ENCODE measurements around the gene SLC2A5. TPM values are rescaled to one million over a fixed set of nuclear protein-coding genes. Genes with fewer than 3 reads are reported as not detected.

The SLC2A5 gene
- total and polyA plus RNA-seq, 5 experiments from 2014 or later = 0.49 to 0.55 TPM; not detected in 3

DNA sequence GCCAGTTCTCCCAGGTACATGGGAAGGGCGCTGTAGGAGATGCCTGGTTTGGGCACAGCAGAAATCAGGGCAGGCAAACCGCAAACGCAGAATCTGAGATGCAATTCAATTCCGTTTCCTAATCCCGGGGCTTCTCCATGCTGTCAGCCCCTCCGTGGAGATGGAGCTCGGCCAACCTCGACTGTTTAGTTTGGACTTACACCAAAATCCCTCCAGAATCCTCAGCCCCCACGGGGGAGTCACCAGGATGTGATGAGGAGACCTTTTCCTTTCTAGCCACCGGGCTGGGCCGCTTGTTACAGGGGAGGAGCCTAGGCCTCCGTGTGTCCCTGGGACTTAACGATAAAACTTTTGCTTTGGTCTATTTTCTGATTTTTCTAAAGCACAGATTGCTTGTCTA lies 51.1 kb downstream of the SLC2A5 start:
- no peaks in the 10 kb centered on the region for H3K36me3 Mint-ChIP-seq
- DNase-seq (no peak), ATAC-seq (no peak)
- no peaks in the 10 kb centered on the region for H3K9me3 Mint-ChIP-seq
- no peak overlapping the region for H3K27ac Mint-ChIP-seq
- no peak overlapping the region for H3K4me3 Mint-ChIP-seq
- H3K27me3 Mint-ChIP-seq = peaks cover 0 to 8% (median 4%) of the 10 kb centered on the region in 5 donors
- POLR2A ChIA-PET = no interaction called here
- H3K4me1 Mint-ChIP-seq = peaks cover 2 to 10% (median 6%) of the 10 kb centered on the region in 4 donors

- POLR2A ChIA-PET = interaction anchor here (0.7 kb wide), 2 partner anchors 150 to 216 kb away, joined by 3 read pairs; no protein-coding TSS in a partner anchor
- Mint-ChIP-seq H3K4me1 (peaks cover 2 to 16% (median 6%) of the 10 kb centered on the region in 4 donors), H3K27ac (peak overlapping the region in 1 of 10 donors; percentile 75), H3K4me3 (no peak overlapping the region), H3K36me3 (no peaks in the 10 kb centered on the region), H3K9me3 (no peaks in the 10 kb centered on the region), H3K27me3 (peaks cover 0 to 8% (median 4%) of the 10 kb centered on the region in 5 donors)
- ATAC-seq (no peak), DNase-seq (no peak)
Observed at GRCh38 chr1:9016455-9016854, 53.0 kb downstream of the SLC2A5 start.

DNA sequence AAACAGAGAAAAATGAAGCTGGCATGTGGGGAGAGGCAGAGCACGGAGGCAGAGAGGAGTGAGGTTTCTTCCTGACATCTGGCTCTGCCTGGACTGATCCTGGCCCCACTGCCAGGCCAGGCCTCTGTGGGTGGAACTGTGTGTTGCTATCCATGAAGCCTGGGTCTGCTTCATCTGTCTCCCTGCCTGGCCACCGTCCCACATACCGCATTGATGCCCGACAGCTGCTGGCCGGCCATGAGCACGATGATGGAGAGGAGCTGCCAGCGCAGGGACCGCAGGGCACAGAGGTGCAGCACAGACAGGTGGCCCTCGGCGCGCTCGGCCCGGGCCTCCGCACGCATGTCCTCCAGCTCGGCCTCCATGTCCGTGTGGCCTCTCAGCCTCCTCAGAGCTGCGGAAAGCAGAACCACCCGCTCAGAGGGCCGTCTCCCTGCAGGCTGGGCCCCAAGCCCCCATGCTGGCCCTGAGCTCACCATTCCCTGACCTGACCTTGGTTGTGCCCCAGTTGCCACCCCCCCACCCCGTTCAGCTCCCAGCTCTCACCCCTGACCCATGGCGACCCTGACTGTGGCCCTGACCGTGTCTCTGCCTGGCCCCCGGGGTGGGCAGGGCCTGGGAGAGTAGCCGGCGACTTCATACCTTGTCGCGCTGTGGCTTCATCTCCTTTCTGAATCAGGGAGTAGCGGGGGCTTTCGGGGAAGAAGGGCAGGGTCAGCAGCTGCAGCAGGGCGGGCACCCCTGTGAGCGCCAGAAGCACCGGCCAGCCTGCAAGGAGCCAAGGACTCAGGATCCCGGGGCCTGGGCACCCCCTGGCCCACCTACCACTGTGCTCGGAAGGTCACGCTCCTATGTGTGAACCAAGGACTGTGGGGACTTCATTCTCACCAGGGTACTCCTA lies 54.7 kb downstream of the SLC2A5 start:
- Mint-ChIP-seq H3K4me3 (no peak overlapping the region), H3K27ac (no peak overlapping the region), H3K4me1 (peaks cover 6 to 28% (median 10%) of the 10 kb centered on the region in 4 donors), H3K27me3 (peaks cover 0 to 7% (median 2%) of the 10 kb centered on the region in 5 donors), H3K9me3 (no peaks in the 10 kb centered on the region), H3K36me3 (no peaks in the 10 kb centered on the region)
- POLR2A ChIA-PET = interaction anchor here (0.5 kb wide), 1 partner anchor 98 kb away, joined by 12 read pairs; no protein-coding TSS in a partner anchor
- ATAC-seq (no peak), DNase-seq (no peak)

- Mint-ChIP-seq H3K4me1 (peaks cover 6 to 30% (median 8%) of the 10 kb centered on the region in 4 donors), H3K4me3 (no peak overlapping the region), H3K27me3 (peaks cover 0 to 7% (median 2%) of the 10 kb centered on the region in 5 donors), H3K27ac (no peak overlapping the region), H3K9me3 (no peaks in the 10 kb centered on the region), H3K36me3 (no peaks in the 10 kb centered on the region)
- no peak for DNase-seq
- no peak for ATAC-seq
- POLR2A ChIA-PET = no interaction called here
Observed at GRCh38 chr1:9013819-9014218, 55.6 kb downstream of the SLC2A5 start.

- POLR2A ChIA-PET = interaction anchor here (1.1 kb wide), 1 partner anchor 132 kb away, joined by 3 read pairs; the partner anchor contains the start of gene ENO1
- Mint-ChIP-seq H3K36me3 (no peaks in the 10 kb centered on the region), H3K27ac (peak overlapping the region in 1 of 10 donors; percentile 73), H3K9me3 (no peaks in the 10 kb centered on the region), H3K4me1 (peaks cover 6 to 37% (median 8%) of the 10 kb centered on the region in 4 donors), H3K4me3 (no peak overlapping the region), H3K27me3 (peaks cover 0 to 5% (median 0%) of the 10 kb centered on the region in 5 donors)
- ATAC-seq (no peak), DNase-seq (no peak)
Observed at GRCh38 chr1:9010781-9011323, 58.6 kb downstream of the SLC2A5 start.

GRCh38 chr1:9009438-9010370 lies 59.7 kb downstream of the SLC2A5 start:
- Mint-ChIP-seq H3K4me3 (no peak overlapping the region), H3K27ac (no peak overlapping the region), H3K4me1 (peaks cover 6 to 35% (median 15%) of the 10 kb centered on the region in 4 donors), H3K9me3 (no peaks in the 10 kb centered on the region), H3K27me3 (peaks cover 0 to 5% (median 0%) of the 10 kb centered on the region in 5 donors), H3K36me3 (no peaks in the 10 kb centered on the region)
- peak in 1 of 2 donors; percentile 50 for ATAC-seq
- DNase-seq = peak in 4 of 10 donors; percentile 7 to 26 (median 20)
- POLR2A ChIA-PET = interaction anchor here (0.6 kb wide), 1 partner anchor 46 kb away, joined by 3 read pairs; no protein-coding TSS in a partner anchor

- ATAC-seq (no peak), DNase-seq (no peak)
- Mint-ChIP-seq H3K27me3 (peaks cover 0 to 2% (median 0%) of the 10 kb centered on the region in 5 donors), H3K27ac (peak overlapping the region in 1 of 10 donors; percentile 37), H3K4me1 (peaks cover 11 to 44% (median 25%) of the 10 kb centered on the region in 4 donors), H3K36me3 (no peaks in the 10 kb centered on the region), H3K9me3 (no peaks in the 10 kb centered on the region), H3K4me3 (no peak overlapping the region)
- POLR2A ChIA-PET = interaction anchor here (0.5 kb wide), 1 partner anchor 40 kb away, joined by 3 read pairs; no protein-coding TSS in a partner anchor
Observed at GRCh38 chr1:9008236-9008635, 61.2 kb downstream of the SLC2A5 start.

DNA sequence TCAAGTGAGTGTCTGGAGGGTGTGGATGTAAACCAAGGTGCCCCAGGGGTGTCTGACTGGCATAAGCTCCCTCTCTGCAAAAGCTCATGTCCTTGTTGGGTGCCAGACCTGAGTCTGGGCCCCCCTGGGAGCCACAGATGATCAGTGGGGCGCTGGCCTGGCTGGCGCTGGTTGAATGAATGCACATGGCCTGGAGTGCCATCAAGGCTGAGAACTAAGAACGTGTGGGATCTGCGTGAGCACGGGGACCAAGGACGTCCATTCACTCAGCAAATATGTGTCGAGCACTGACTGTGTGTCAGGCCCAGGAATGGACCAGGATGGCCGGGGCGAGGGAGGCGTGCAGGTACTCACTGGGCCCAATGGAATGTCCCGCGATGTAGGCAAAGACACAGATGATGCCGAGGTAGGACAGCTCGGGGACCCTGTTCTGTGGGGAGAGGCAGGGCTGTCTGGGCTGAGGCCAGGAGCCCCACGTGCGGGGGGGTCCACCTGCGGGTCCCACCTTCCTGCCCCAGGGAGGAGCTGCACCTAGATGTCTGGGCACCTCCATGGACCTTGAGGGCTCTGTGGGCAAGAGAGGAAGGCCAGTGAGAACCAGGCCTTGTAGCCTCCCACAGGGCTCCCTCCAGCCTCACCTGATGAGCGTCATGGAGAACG lies 62.3 kb downstream of the SLC2A5 start:
- peak overlapping the region in 1 of 10 donors; percentile 81 for H3K27ac Mint-ChIP-seq
- DNase-seq (no peak), ATAC-seq (no peak)
- peaks cover 0 to 2% (median 0%) of the 10 kb centered on the region in 5 donors for H3K27me3 Mint-ChIP-seq
- H3K9me3 Mint-ChIP-seq = no peaks in the 10 kb centered on the region
- H3K4me1 Mint-ChIP-seq = peaks cover 13 to 42% (median 28%) of the 10 kb centered on the region in 4 donors
- H3K4me3 Mint-ChIP-seq = no peak overlapping the region
- POLR2A ChIA-PET = interaction anchor here (0.7 to 0.9 kb wide), 2 partner anchors 18 to 90 kb away, joined by 3 read pairs; no protein-coding TSS in a partner anchor
- no peaks in the 10 kb centered on the region for H3K36me3 Mint-ChIP-seq

GRCh38 chr1:9005395-9005708 lies 64.1 kb downstream of the SLC2A5 start:
- H3K36me3 Mint-ChIP-seq = no peaks in the 10 kb centered on the region
- peak overlapping the region in 6 of 10 donors; percentile 19 to 86 (median 58) for H3K27ac Mint-ChIP-seq
- ATAC-seq (no peak), DNase-seq (no peak)
- POLR2A ChIA-PET = interaction anchor here (0.6 to 2.9 kb wide), 26 partner anchors 19 to 479 kb away, joined by 3 to 32 read pairs (median 7); partner anchors contain the start of genes CA6 and ENO1
- no peaks in the 10 kb centered on the region for H3K9me3 Mint-ChIP-seq
- H3K4me3 Mint-ChIP-seq = peak overlapping the region in 3 of 10 donors; percentile 62 to 84 (median 79)
- no peaks in the 10 kb centered on the region for H3K27me3 Mint-ChIP-seq
- H3K4me1 Mint-ChIP-seq = peaks cover 7 to 29% (median 21%) of the 10 kb centered on the region in 4 donors

DNA sequence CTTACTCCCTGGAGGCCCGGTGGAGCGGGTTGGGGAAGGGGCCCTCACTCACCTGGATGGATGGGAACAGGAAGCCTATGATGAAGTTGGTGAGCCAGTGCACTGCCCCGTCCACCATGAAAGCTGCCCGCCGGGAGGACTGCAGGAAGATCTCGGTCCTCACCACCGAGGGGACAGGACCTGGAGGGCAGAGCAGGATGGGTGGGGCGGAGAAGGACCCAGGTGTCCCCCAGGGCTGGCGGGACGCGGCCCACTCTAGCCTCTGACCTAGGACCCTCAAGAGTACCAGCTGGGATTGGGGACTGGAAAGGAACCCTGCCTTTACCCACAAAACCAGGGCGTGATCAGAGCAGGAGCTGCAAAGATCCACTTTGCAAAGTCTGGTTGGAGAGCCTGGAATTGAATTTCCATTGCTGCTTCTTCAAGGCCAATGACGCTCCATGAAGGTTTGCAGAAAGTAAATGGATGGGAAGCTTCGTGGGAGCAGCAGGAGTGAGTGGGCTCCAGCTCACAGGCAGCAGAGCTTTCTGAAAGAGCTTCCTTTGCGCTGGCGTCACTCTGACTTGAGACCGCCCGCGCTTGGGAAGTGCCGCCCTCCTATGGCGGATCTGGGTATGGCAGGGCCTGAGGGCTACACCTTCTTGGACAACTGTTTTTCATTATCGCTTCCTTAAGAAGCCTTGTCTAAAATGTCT lies 64.6 kb downstream of the SLC2A5 start:
- no peaks in the 10 kb centered on the region for H3K36me3 Mint-ChIP-seq
- peak overlapping the region; percentile 67 to 88 (median 80) for H3K4me3 Mint-ChIP-seq
- no peaks in the 10 kb centered on the region for H3K27me3 Mint-ChIP-seq
- ATAC-seq (peak; percentile 84 to 92), DNase-seq (peak; percentile 69 to 89 (median 82))
- H3K4me1 Mint-ChIP-seq = peaks cover 7 to 27% (median 21%) of the 10 kb centered on the region in 4 donors
- peak overlapping the region in 9 of 10 donors; percentile 59 to 92 (median 86) for H3K27ac Mint-ChIP-seq
- POLR2A ChIA-PET = interaction anchor here (0.6 to 2.9 kb wide), 28 partner anchors 18 to 478 kb away, joined by 3 to 32 read pairs (median 7); partner anchors contain the start of genes CA6 and ENO1
- no peaks in the 10 kb centered on the region for H3K9me3 Mint-ChIP-seq
